SK-N-SH (cell line): ENCODE data around the gene NFKBIE. TPM values are rescaled to one million over a fixed set of nuclear protein-coding genes. Genes with fewer than 3 reads are reported as not detected.

Experiments
- CTCF ChIA-PET: fragments of 300-600, 350-600 bp; formaldehyde crosslinking; extraction: SDS; loops from one replicate; lab custom pipeline; 2021; lab: Yijun Ruan, JAX
- POLR2A ChIA-PET: fragments of 350-600 bp; sonication (Branson Sonifier 250); formaldehyde crosslinking; extraction: SDS; loops from one replicate; lab custom pipeline; 2020; ENCODE audit warnings: antibody characterized with exemption, inconsistent platforms; lab: Yijun Ruan, JAX
- DNase-seq: peaks from one replicate; pipeline ENCODE4 v3.0.0; 2012
- H2AFZ ChIP-seq: fragments of 200-600 bp; sonication (generic); 2 replicates; pipeline ENCODE4 v1.8.1; 2016; ENCODE audit warnings: antibody characterized with exemption, mild to moderate bottlenecking, low read depth
- H3F3A ChIP-seq: fragments of 200-600 bp; sonication (generic); replicated peaks from 2 replicates; pipeline ENCODE3; 2016; ENCODE audit warnings: antibody characterized with exemption, mild to moderate bottlenecking; ENCODE audit not compliant: insufficient read depth
- H3K27ac ChIP-seq, 2 experiments: fragments of 200-500 bp in 1 of 2; fragments of 200-600 bp in 1 of 2; sonication (Bioruptor generic) in 1 of 2; sonication (generic), shearing (Covaris generic) in 1 of 2; 2 replicates each; pipeline versions ENCODE4 v1.5.1 to v1.6.1; 2014 to 2016; ENCODE audit warnings: low read depth in 2 of 2, inconsistent platforms in 1 of 2, low read length in 1 of 2, mild to moderate bottlenecking in 1 of 2, mixed read lengths in 1 of 2
- H3K27me3 ChIP-seq: fragments of 200-600 bp; sonication (generic), shearing (Covaris generic); 2 replicates; pipeline ENCODE4 v1.6.1; 2016; ENCODE audit warnings: mixed run types; ENCODE audit not compliant: insufficient read depth
- H3K36me3 ChIP-seq, 2 experiments: fragments of 200-500 bp in 1 of 2; fragments of 200-600 bp in 1 of 2; sonication (Bioruptor generic) in 1 of 2; sonication (generic) in 1 of 2; replicated peaks in 1 of 2; 2 replicates each; pipeline versions ENCODE3 to v1.5.1; 2014 to 2016; ENCODE audit warnings: low read length in 1 of 2, mild to moderate bottlenecking in 1 of 2; ENCODE audit not compliant: insufficient read depth in 2 of 2, control insufficient read depth in 1 of 2
- H3K4me1 ChIP-seq, 2 experiments: fragments of 200-500 bp in 1 of 2; fragments of 200-600 bp in 1 of 2; sonication (Bioruptor generic) in 1 of 2; sonication (generic), shearing (Covaris generic) in 1 of 2; 2 replicates each; pipeline versions ENCODE4 v1.5.1 to v1.6.1; 2014 to 2016; ENCODE audit warnings: low read depth in 1 of 2, low read length in 1 of 2, mixed run types in 1 of 2; ENCODE audit not compliant: insufficient read depth in 2 of 2, control insufficient read depth in 1 of 2
- H3K4me2 ChIP-seq: fragments of 200-600 bp; sonication (generic), shearing (Covaris generic); 2 replicates; pipeline ENCODE4 v1.6.1; 2017; ENCODE audit warnings: mixed run types
- H3K4me3 ChIP-seq, 2 experiments: fragments of 200-500 bp in 1 of 2; fragments of 200-600 bp in 1 of 2; sonication (Bioruptor generic) in 1 of 2; sonication (generic), shearing (Covaris generic) in 1 of 2; 2 replicates each; pipeline versions ENCODE4 v1.5.1 to v1.8.1; 2014 to 2016; ENCODE audit warnings: low read depth in 2 of 2, inconsistent platforms in 1 of 2, low read length in 1 of 2, mild to moderate bottlenecking in 1 of 2, mixed read lengths in 1 of 2, moderate library complexity in 1 of 2
- H3K79me2 ChIP-seq: fragments of 200-600 bp; sonication (generic); 2 replicates; pipeline ENCODE4 v1.8.1; 2017; ENCODE audit warnings: mild to moderate bottlenecking; ENCODE audit not compliant: insufficient read depth
- H3K9ac ChIP-seq: fragments of 200-600 bp; sonication (generic); 2 replicates; pipeline ENCODE4 v1.6.1; 2017; ENCODE audit warnings: mixed run types
- H3K9me2 ChIP-seq: fragments of 200-600 bp; sonication (generic); 2 replicates; pipeline ENCODE4 v1.6.1; 2017; ENCODE audit warnings: mixed run types
- H3K9me3 ChIP-seq: fragments of 200-600 bp; sonication (generic); 2 replicates; pipeline ENCODE4 v1.6.1; 2017; ENCODE audit warnings: mixed run types, mild to moderate bottlenecking, moderate library complexity
- H4K20me1 ChIP-seq: fragments of 200-600 bp; sonication (generic); 2 replicates; pipeline ENCODE4 v1.6.1; 2017; ENCODE audit warnings: mild to moderate bottlenecking, mixed run types; ENCODE audit not compliant: insufficient read depth
- CHD2 ChIP-seq: fragments of 150-350 bp; IDR thresholded peaks from 2 replicates; pipeline ENCODE4 v1.6.1; 2018; ENCODE audit warnings: low read length; ENCODE audit not compliant: partially characterized antibody
- CTCF ChIP-seq: fragments of 200-600 bp; sonication (generic); IDR thresholded peaks from 2 replicates; pipeline ENCODE4 v1.6.1; 2017; ENCODE audit warnings: antibody characterized with exemption, mild to moderate bottlenecking, moderate library complexity
- FOSL2 ChIP-seq: IDR thresholded peaks from 2 replicates; pipeline ENCODE4 v1.4.0; 2012; ENCODE audit warnings: low read depth, mild to moderate bottlenecking, moderate library complexity, borderline replicate concordance
- FOXJ3 ChIP-seq: sonication (generic); formaldehyde crosslinking; IDR thresholded peaks from 2 replicates; pipeline ENCODE4 v1.5.1; 2020; ENCODE audit warnings: mild to moderate bottlenecking, missing genetic modification reagents
- FOXM1 ChIP-seq: IDR thresholded peaks from 2 replicates; pipeline ENCODE4 v1.4.0; 2012; ENCODE audit warnings: low read depth, mild to moderate bottlenecking
- GABPA ChIP-seq: IDR thresholded peaks from 2 replicates; pipeline ENCODE4 v1.4.0; 2012; ENCODE audit warnings: low read depth, mild to moderate bottlenecking
- GATA2 ChIP-seq: sonication (generic); formaldehyde crosslinking; IDR thresholded peaks from 2 replicates; pipeline ENCODE4 v1.5.0; 2020; ENCODE audit warnings: mild to moderate bottlenecking, missing genetic modification reagents
- IRF3 ChIP-seq: fragments of 150-350 bp; IDR thresholded peaks from 2 replicates; pipeline ENCODE4 v1.6.1; 2016; ENCODE audit warnings: mild to moderate bottlenecking, low read depth, low read length
- MAX ChIP-seq: IDR thresholded peaks from 2 replicates; pipeline ENCODE4 v1.4.0; 2012; ENCODE audit warnings: low read depth
- NFIC ChIP-seq: IDR thresholded peaks from 2 replicates; pipeline ENCODE4 v1.4.0; 2012; ENCODE audit warnings: borderline replicate concordance
- NRF1 ChIP-seq: IDR thresholded peaks from 2 replicates; pipeline ENCODE4 v1.6.1; 2012; ENCODE audit warnings: low read depth, mild to moderate bottlenecking, low read length
- PBX3 ChIP-seq: IDR thresholded peaks from 2 replicates; pipeline ENCODE4; 2012
- RAD21 ChIP-seq: IDR thresholded peaks from 2 replicates; pipeline ENCODE4 v1.6.1; 2012; ENCODE audit warnings: mild to moderate bottlenecking, low read length
- REST ChIP-seq: IDR thresholded peaks from 2 replicates; pipeline ENCODE4 v1.6.1; 2012; ENCODE audit warnings: mild to moderate bottlenecking, low read depth, low read length, moderate library complexity
- RXRA ChIP-seq: IDR thresholded peaks from 2 replicates; pipeline ENCODE4 v1.4.0; 2012; ENCODE audit warnings: low read depth, mild to moderate bottlenecking, borderline replicate concordance
- SIN3A ChIP-seq: IDR thresholded peaks from 2 replicates; pipeline ENCODE4 v1.6.1; 2012; ENCODE audit warnings: low read depth, mild to moderate bottlenecking, low read length, moderate library complexity, borderline replicate concordance
- TCF12 ChIP-seq: IDR thresholded peaks from 2 replicates; pipeline ENCODE4 v1.4.0; 2012
- USF1 ChIP-seq: IDR thresholded peaks from 2 replicates; pipeline ENCODE4 v1.4.0; 2012; ENCODE audit warnings: low read depth, borderline replicate concordance
- USF2 ChIP-seq: fragments of 150-350 bp; IDR thresholded peaks from 2 replicates; pipeline ENCODE4 v1.6.1; 2017; ENCODE audit warnings: antibody characterized with exemption, low read length, low read depth, borderline replicate concordance
- WGBS: methylation state at CpG from one replicate; pipeline ENCODE4 v1.1.6; 2017; ENCODE audit warnings: low lambda C conversion rate; 5-methylcytosine and 5-hydroxymethylcytosine counted together
- polyA plus RNA-seq, 3 experiments: library from polyadenylated mRNA; depleted of rRNA; stranded (reverse); fragments of >200 nt; gene quantifications; 2 replicates each; pipeline ENCODE4 v1.2.3, GENCODE V29; 2012

NFKBIE gene
- polyA plus RNA-seq, 1 of the 3 experiments (the other 2 are of a cell fraction): 5.8 TPM

- WGBS: 87% methylated on average over 6 of the region's 6 CpGs
- H3K27ac ChIP-seq: no peak overlapping the region
- POLR2A ChIA-PET: no interaction called here
- H2AFZ ChIP-seq: no peak overlapping the region
- TF ChIP-seq FOXJ3 (CRISPR knock-in tag) (no peak), FOSL2 (no peak), NFIC (no peak), USF1 (no peak), CHD2 (no peak), CTCF (no peak), USF2 (no peak), TCF12 (no peak), SIN3A (no peak), IRF3 (no peak), RXRA (no peak), MAX (no peak), GATA2 (CRISPR knock-in tag) (no peak), REST (no peak), RAD21 (no peak), NRF1 (no peak), FOXM1 (no peak), GABPA (no peak), PBX3 (no peak)
- TF ChIP-seq, all 33 proteins: peak for 0
- Histone ChIP-seq H3K9me2 (no peaks in the 10 kb centered on the region), H3K27me3 (no peaks in the 10 kb centered on the region), H4K20me1 (no peaks in the 10 kb centered on the region), H3K9me3 (no peaks in the 10 kb centered on the region), H3K4me3 (no peak overlapping the region), H3K36me3 (no peaks in the 10 kb centered on the region), H3K79me2 (no peaks in the 10 kb centered on the region), H3K9ac (no peak overlapping the region), H3K4me1 (peaks cover 4 to 17% of the 10 kb centered on the region in 2 experiments; a peak in 2 of 4 replicates), H3K4me2 (no peak overlapping the region), H3F3A (peaks cover 4% of the 10 kb centered on the region)
- no peak for DNase-seq
- CTCF ChIA-PET: interaction anchor here (1.4 to 8.0 kb wide), 2 partner anchors 21 to 118 kb away, joined by 3 to 43 read pairs; no protein-coding TSS in a partner anchor
Measured at GRCh38 chr6:44214307-44214706, 51.0 kb downstream of the NFKBIE start.
